Panc1 (cell line): ENCODE data around the gene TMEM91.

Source experiments
- CTCF ChIP-seq: fragments of 450-650 bp; IDR thresholded peaks from 2 replicates; pipeline ENCODE4 v1.5.1; 2017; ENCODE audit warnings: mild to moderate bottlenecking
- POLR2AphosphoS5 ChIP-seq: IDR thresholded peaks from 2 replicates; pipeline ENCODE4 v1.6.1; 2012; ENCODE audit warnings: mild to moderate bottlenecking, low read depth, low read length, moderate library complexity
- REST ChIP-seq, 2 experiments: IDR thresholded peaks; 2 replicates each; pipeline ENCODE4 v1.6.1; 2011 to 2012; ENCODE audit warnings: low read depth in 2 of 2, control low read depth in 1 of 2, low read length in 1 of 2, mild to moderate bottlenecking in 1 of 2, moderate library complexity in 1 of 2; ENCODE audit not compliant: insufficient read depth in 1 of 2
- SIN3A ChIP-seq: IDR thresholded peaks from 2 replicates; pipeline ENCODE4 v1.6.1; 2012; ENCODE audit warnings: low read depth, mild to moderate bottlenecking, low read length, moderate library complexity, borderline replicate concordance; ENCODE audit not compliant: insufficient read depth

GRCh38 chr19:41355035-41355434 is 21.3 kb upstream of the TMEM91 start:
- no peak for TF ChIP-seq SIN3A
- no peak for TF ChIP-seq REST (IDR thresholded peaks at IDR 0.05; ENCODE audit: insufficient read depth in 1 of 2, low read depth in 2 of 2, low read length in 1 of 2)
- TF ChIP-seq CTCF = no peak
- TF ChIP-seq POLR2AphosphoS5 = no peak
